ENCODE measurements around the gene TASL.
"Not testable (repeated sequence)": the region's sequence is repeated elsewhere in the genome, so short reads cannot be mapped to it uniquely, and the experiment has no call there.

GRCh38 chrX:30563070-30563469, 14.5 kb downstream of the TASL start:
- not testable (repeated sequence) for TF ChIP-seq EZH2 (IDR thresholded peaks at IDR 0.05; ENCODE audit: borderline replicate concordance, low read depth, low read length, poor library complexity, severe bottlenecking); CTCF (conservative IDR thresholded peaks at IDR 0.05; ENCODE audit: low read depth, low read length)

Measured in A673 (cell line).